Measurements from ENCODE around the gene KIAA0513. TPM values are rescaled to one million over a fixed set of nuclear protein-coding genes. Genes with fewer than 3 reads are reported as not detected.

The KIAA0513 gene
- total RNA-seq, 1 experiment from 2014 or later: 6.6 TPM

- H3K36me3 ChIP-seq (ENCODE audit: control insufficient read depth in 1 of 2, insufficient read depth in 2 of 2, low read length in 2 of 2): no peaks in the 10 kb centered on the region
- no peaks in the 10 kb centered on the region for H4K20me1 ChIP-seq (ENCODE audit: insufficient read depth)
- no peaks in the 10 kb centered on the region for H3K79me2 ChIP-seq (ENCODE audit: insufficient read depth, low read length)
- H3K27ac ChIP-seq (ENCODE audit: low read depth, low read length): no peak overlapping the region
- intact Hi-C loops (cut with micrococcal nuclease): no loop called here
- no peak overlapping the region for H3K4me3 ChIP-seq (replicated peaks in 1 of 2; ENCODE audit: low read depth in 1 of 2, low read length in 2 of 2)
- DNase-seq (ENCODE audit: low read depth, low spot score) (no peak), ATAC-seq (no peak)
- no peak overlapping the region for H2AFZ ChIP-seq (ENCODE audit: low read depth, low read length, poor library complexity, severe bottlenecking)
- no TSS peak for BruUV-seq (replicated peaks)
- POLR2A ChIA-PET: no interaction called here
- H3K9me2 ChIP-seq (ENCODE audit: insufficient read depth): no peaks in the 10 kb centered on the region
- H3K9ac ChIP-seq (ENCODE audit: low read length): no peak overlapping the region
- no peak overlapping the region for H3K4me2 ChIP-seq (ENCODE audit: low read length)
- no peaks in the 10 kb centered on the region for H3K4me1 ChIP-seq (ENCODE audit: control insufficient read depth in 1 of 2, insufficient read depth in 2 of 2, low read length in 2 of 2)
- H3K9me3 ChIP-seq (ENCODE audit: control insufficient read depth in 1 of 2, insufficient read depth in 1 of 2, low read depth in 1 of 2, low read length in 2 of 2): no peaks in the 10 kb centered on the region
- RAD21 ChIA-PET (ENCODE audit: low non-redundant PET in 1 of 2, low total read pairs in 2 of 2, uncharacterized antibody in 2 of 2, unreplicated experiment in 2 of 2): no interaction called here
- CTCF ChIA-PET: interaction anchor here (3.3 kb wide), 1 partner anchor 11 kb away, joined by 19 read pairs; no protein-coding TSS in a partner anchor
- H3K27me3 ChIP-seq (ENCODE audit: insufficient read depth, low read length): no peaks in the 10 kb centered on the region
- TF ChIP-seq YY1 (IDR thresholded peaks at IDR 0.05; ENCODE audit: extremely low read depth, insufficient replicate concordance, low read depth, low read length) (no peak), EZH2phosphoT487 (IDR thresholded peaks at IDR 0.05; ENCODE audit: borderline replicate concordance) (no peak), MAX (IDR thresholded peaks at IDR 0.05) (no peak), CBX3 (IDR thresholded peaks at IDR 0.05; ENCODE audit: low read depth) (no peak), CEBPB (IDR thresholded peaks at IDR 0.05; ENCODE audit: low read depth) (no peak), EGR1 (IDR thresholded peaks at IDR 0.05; ENCODE audit: low read depth) (no peak), ZNF274 (IDR thresholded peaks at IDR 0.05; ENCODE audit: low read depth, low read length) (no peak), SIN3A (IDR thresholded peaks at IDR 0.05; ENCODE audit: low read depth) (no peak), FOSL1 (IDR thresholded peaks at IDR 0.05; ENCODE audit: low read depth) (no peak), CTCF (IDR thresholded peaks at IDR 0.05 in 2 of 3, conservative IDR thresholded peaks at IDR 0.05 in 1 of 3; ENCODE audit: borderline replicate concordance in 1 of 3, insufficient read depth in 1 of 3, low read depth in 2 of 3, low read length in 2 of 3) (no peak), TCF7L2 (IDR thresholded peaks at IDR 0.05; ENCODE audit: borderline replicate concordance, extremely low read depth, insufficient read depth, insufficient read length) (no peak), SP1 (IDR thresholded peaks at IDR 0.05; ENCODE audit: low read depth) (no peak), EZH2 (IDR thresholded peaks at IDR 0.05) (no peak)
- TF ChIP-seq, protein P1, sequence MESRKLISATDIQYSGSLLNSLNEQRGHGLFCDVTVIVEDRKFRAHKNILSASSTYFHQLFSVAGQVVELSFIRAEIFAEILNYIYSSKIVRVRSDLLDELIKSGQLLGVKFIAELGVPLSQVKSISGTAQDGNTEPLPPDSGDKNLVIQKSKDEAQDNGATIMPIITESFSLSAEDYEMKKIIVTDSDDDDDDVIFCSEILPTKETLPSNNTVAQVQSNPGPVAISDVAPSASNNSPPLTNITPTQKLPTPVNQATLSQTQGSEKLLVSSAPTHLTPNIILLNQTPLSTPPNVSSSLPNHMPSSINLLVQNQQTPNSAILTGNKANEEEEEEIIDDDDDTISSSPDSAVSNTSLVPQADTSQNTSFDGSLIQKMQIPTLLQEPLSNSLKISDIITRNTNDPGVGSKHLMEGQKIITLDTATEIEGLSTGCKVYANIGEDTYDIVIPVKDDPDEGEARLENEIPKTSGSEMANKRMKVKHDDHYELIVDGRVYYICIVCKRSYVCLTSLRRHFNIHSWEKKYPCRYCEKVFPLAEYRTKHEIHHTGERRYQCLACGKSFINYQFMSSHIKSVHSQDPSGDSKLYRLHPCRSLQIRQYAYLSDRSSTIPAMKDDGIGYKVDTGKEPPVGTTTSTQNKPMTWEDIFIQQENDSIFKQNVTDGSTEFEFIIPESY (IDR thresholded peaks at IDR 0.05; ENCODE audit: extremely low read depth, insufficient replicate concordance, low read length): no peak
Measured at GRCh38 chr16:85103114-85104079, 75.8 kb downstream of the KIAA0513 start.
